HepG2 (cell line): ENCODE results near the gene NAV2. TPM values are rescaled to one million over a fixed set of nuclear protein-coding genes. Genes with fewer than 3 reads are reported as not detected.

Source experiments
- ARNT ChIP-seq: fragments of 450-650 bp; IDR thresholded peaks from 2 replicates; pipeline ENCODE4 v1.6.1; 2017
- DMAP1 ChIP-seq: IDR thresholded peaks from 2 replicates; pipeline ENCODE4 v1.6.1; 2016
- FOSL1 ChIP-seq: sonication (generic); formaldehyde crosslinking; IDR thresholded peaks from 2 replicates; pipeline ENCODE4 v1.9.0; 2021; ENCODE audit warnings: missing genetic modification reagents, borderline replicate concordance
- FOSL2 ChIP-seq: sonication (generic); formaldehyde crosslinking; IDR thresholded peaks from 2 replicates; pipeline ENCODE4 v1.4.0; 2020; ENCODE audit warnings: missing genetic modification reagents
- GATAD1 ChIP-seq: IDR thresholded peaks from 2 replicates; pipeline ENCODE4 v1.6.1; 2016; ENCODE audit warnings: missing genetic modification reagents, missing compliant biosample characterization
- IKZF4 ChIP-seq: sonication (generic); formaldehyde crosslinking; IDR thresholded peaks from 2 replicates; pipeline ENCODE4 v1.5.1; 2020; ENCODE audit warnings: borderline replicate concordance, mild to moderate bottlenecking, low read depth, missing genetic modification reagents; ENCODE audit errors: not compliant biosample characterization
- IRF2 ChIP-seq: IDR thresholded peaks from 2 replicates; pipeline ENCODE4 v1.6.1; 2018; ENCODE audit warnings: missing genetic modification reagents, missing compliant biosample characterization
- JUND ChIP-seq: sonication (generic); formaldehyde crosslinking; IDR thresholded peaks from 2 replicates; pipeline ENCODE4 v1.8.0; 2022; ENCODE audit warnings: mild to moderate bottlenecking, missing genetic modification reagents
- KDM3A ChIP-seq: IDR thresholded peaks from 2 replicates; pipeline ENCODE4 v1.6.1; 2018; ENCODE audit warnings: low read depth, missing compliant biosample characterization
- MBNL3 ChIP-seq: fragments of 250-450 bp; sonication (Bioruptor Pico); conservative IDR thresholded peaks from 2 replicates; pipeline ENCODE4 v1.8.0; 2022; ENCODE audit warnings: mild to moderate bottlenecking, inconsistent platforms
- MED13 ChIP-seq: sonication (generic); formaldehyde crosslinking; IDR thresholded peaks from 2 replicates; pipeline ENCODE4 v1.5.0; 2020; ENCODE audit warnings: missing genetic modification reagents
- MTF2 ChIP-seq: sonication (generic); formaldehyde crosslinking; IDR thresholded peaks from 2 replicates; pipeline ENCODE4 v1.5.0; 2020; ENCODE audit warnings: missing genetic modification reagents, borderline replicate concordance
- POGZ ChIP-seq: sonication (generic); formaldehyde crosslinking; IDR thresholded peaks from 2 replicates; pipeline ENCODE4 v1.4.0; 2020; ENCODE audit warnings: mild to moderate bottlenecking, missing genetic modification reagents
- RBFOX2 ChIP-seq: fragments of 200-400 bp; formaldehyde crosslinking; IDR thresholded peaks from 2 replicates; pipeline ENCODE4 v1.6.1; 2017; ENCODE audit warnings: low read depth, mild to moderate bottlenecking, low read length
- SMYD3 ChIP-seq: sonication (generic); formaldehyde crosslinking; IDR thresholded peaks from 2 replicates; pipeline ENCODE4 v1.8.1; 2023; ENCODE audit warnings: mild to moderate bottlenecking, missing genetic modification reagents
- SP1 ChIP-seq, 2 experiments: fragments of 450-650 bp in 1 of 2; sonication (generic) in 1 of 2; formaldehyde crosslinking in 1 of 2; IDR thresholded peaks; 2 replicates each; pipeline versions ENCODE4 v1.4.0 to v1.6.1; 2016 to 2020; ENCODE audit warnings: missing genetic modification reagents in 1 of 2
- ZNF138 ChIP-seq: sonication (generic); formaldehyde crosslinking; IDR thresholded peaks from 2 replicates; pipeline ENCODE4 v1.5.0; 2020; ENCODE audit warnings: mild to moderate bottlenecking, low read depth, missing genetic modification reagents
- ZNF326 ChIP-seq: sonication (generic); formaldehyde crosslinking; IDR thresholded peaks from 2 replicates; pipeline ENCODE4 v1.4.0; 2020; ENCODE audit warnings: missing genetic modification reagents, borderline replicate concordance
- ZNF496 ChIP-seq: sonication (generic); formaldehyde crosslinking; IDR thresholded peaks from 2 replicates; pipeline ENCODE4 v1.8.1; 2023; ENCODE audit warnings: mild to moderate bottlenecking, moderate library complexity, missing genetic modification reagents; ENCODE audit not compliant: insufficient replicate concordance
- ZNF841 ChIP-seq: sonication (generic); formaldehyde crosslinking; IDR thresholded peaks from 2 replicates; pipeline ENCODE4 v1.8.1; 2023; ENCODE audit warnings: missing genetic modification reagents, borderline replicate concordance
- polyA plus RNA-seq, 8 experiments: library from polyadenylated mRNA; depleted of rRNA in 3 of 8; stranded (reverse) in 7 of 8; unstranded in 1 of 8; fragments of >200 nt; fragmentation: Illumina TruSeq in 4 of 8; extraction: Trizol in 4 of 8; gene quantifications; 2 replicates each; pipeline versions ENCODE4 v1.2.1 to v1.2.3, GENCODE V29; 2011 to 2016; ENCODE audit warnings: low read depth in 4 of 8, missing spikeins in 1 of 8, mixed read lengths in 1 of 8; ENCODE audit not compliant: insufficient read depth in 1 of 8
- total RNA-seq, 5 experiments: library from RNA; depleted of rRNA; stranded (reverse); fragments of >200 nt; fragmentation: Illumina TruSeq; extraction: Trizol; gene quantifications; 2 replicates each; pipeline ENCODE4 v1.2.3, GENCODE V29; 2016; ENCODE audit warnings: low read depth in 1 of 5
- TF ChIP-seq, protein P1 (sequence below): sonication (generic); formaldehyde crosslinking; IDR thresholded peaks from 2 replicates; pipeline ENCODE4 v1.5.1; 2020; ENCODE audit warnings: mild to moderate bottlenecking, missing genetic modification reagents, moderate library complexity
- TF ChIP-seq, protein P2 (sequence below): sonication (generic); formaldehyde crosslinking; IDR thresholded peaks from 2 replicates; pipeline ENCODE4 v1.4.0; 2020; ENCODE audit warnings: mild to moderate bottlenecking, missing genetic modification reagents
- TF ChIP-seq, protein P3 (sequence below): sonication (generic); formaldehyde crosslinking; IDR thresholded peaks from 2 replicates; pipeline ENCODE4 v1.9.0; 2021; ENCODE audit warnings: missing genetic modification reagents, borderline replicate concordance
- TF ChIP-seq, protein P4 (sequence below): sonication (generic); formaldehyde crosslinking; conservative IDR thresholded peaks from 2 replicates; pipeline ENCODE4 v1.8.0; 2022; ENCODE audit warnings: missing genetic modification reagents

NAV2 gene
- total and polyA plus RNA-seq, 2 of the 13 experiments (the other 11 are each of a cell fraction or from before 2014, with no cell fraction given) = 9.3 to 34.6 TPM

DNA sequence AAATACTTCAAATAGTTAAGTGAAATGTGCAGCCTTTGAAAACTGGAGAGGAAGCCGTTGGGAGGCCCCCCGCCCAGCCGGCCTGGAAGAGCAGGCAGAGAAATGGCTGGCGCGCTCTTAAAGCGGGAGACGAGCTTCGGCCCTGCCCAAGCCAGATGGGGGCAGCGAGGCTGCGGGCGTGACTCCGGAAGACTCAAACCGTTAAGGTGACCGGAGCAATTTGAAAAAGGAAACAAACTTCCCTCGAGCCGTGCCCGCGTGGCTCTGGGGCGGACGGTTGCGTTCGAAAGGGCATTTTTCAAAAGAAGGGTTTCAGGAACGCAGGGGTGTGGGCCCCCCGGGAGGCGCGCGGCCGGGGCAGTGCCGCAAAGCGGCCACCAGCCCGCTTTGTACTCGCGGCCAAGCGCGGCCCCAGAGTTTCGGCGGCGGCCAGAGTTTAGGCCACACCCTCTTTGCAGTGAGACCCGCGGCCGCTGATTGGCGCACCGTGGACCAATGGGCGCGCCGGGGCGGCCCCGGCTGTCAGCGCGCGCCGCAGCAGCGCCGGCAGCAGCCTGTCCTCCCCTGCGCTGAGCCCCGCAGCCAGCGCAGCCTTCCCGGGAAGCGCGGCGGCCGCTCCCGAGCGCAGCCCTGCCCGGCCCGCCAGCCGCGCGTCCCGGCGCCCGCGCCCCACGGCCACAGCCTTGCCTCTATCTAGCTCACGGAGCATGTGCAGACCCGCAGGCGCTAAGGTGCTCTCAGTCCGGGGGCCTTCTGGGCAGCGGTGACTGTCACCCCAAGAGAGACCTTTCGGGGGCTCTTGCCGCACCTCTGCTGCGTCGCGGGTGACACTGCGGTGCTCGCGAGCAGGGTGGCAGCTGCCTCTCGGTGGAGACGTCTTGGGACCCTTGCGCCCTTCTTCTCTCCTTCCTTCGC, at the start of gene NAV2 (continued):
- TF ChIP-seq RBFOX2 (no peak), MTF2 (CRISPR knock-in tag) (peak; percentile 72; the same call in 1 of the 2 replicates), SP1 (IDR thresholded peaks at IDR 0.05) (no peak), SP1 (CRISPR knock-in tag; IDR thresholded peaks at IDR 0.05) (peak; percentile 56; the same call in 1 of the 2 replicates), ZNF496 (CRISPR knock-in tag) (no peak), ZNF138 (CRISPR knock-in tag) (no peak), ZNF841 (no peak), KDM3A (CRISPR knock-in tag) (no peak), DMAP1 (CRISPR knock-in tag) (peak; percentile 51; the same call in 1 of the 2 replicates), SMYD3 (CRISPR knock-in tag) (no peak), FOSL2 (CRISPR knock-in tag) (no peak), POGZ (CRISPR knock-in tag) (0 out of 2 replicates have a peak, but pooled peaks have one; percentile 38), IKZF4 (CRISPR knock-in tag) (no peak), ARNT (no peak), ZNF326 (no peak), GATAD1 (CRISPR knock-in tag) (no peak), JUND (CRISPR knock-in tag) (no peak), MBNL3 (CRISPR knock-in tag) (no peak), MED13 (CRISPR knock-in tag) (no peak), IRF2 (CRISPR knock-in tag) (no peak), FOSL1 (no peak)
- TF ChIP-seq, protein P1, sequence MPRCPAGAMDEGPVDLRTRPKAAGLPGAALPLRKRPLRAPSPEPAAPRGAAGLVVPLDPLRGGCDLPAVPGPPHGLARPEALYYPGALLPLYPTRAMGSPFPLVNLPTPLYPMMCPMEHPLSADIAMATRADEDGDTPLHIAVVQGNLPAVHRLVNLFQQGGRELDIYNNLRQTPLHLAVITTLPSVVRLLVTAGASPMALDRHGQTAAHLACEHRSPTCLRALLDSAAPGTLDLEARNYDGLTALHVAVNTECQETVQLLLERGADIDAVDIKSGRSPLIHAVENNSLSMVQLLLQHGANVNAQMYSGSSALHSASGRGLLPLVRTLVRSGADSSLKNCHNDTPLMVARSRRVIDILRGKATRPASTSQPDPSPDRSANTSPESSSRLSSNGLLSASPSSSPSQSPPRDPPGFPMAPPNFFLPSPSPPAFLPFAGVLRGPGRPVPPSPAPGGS = 0 out of 2 replicates have a peak, but pooled peaks have one; percentile 55
- TF ChIP-seq, protein P2, sequence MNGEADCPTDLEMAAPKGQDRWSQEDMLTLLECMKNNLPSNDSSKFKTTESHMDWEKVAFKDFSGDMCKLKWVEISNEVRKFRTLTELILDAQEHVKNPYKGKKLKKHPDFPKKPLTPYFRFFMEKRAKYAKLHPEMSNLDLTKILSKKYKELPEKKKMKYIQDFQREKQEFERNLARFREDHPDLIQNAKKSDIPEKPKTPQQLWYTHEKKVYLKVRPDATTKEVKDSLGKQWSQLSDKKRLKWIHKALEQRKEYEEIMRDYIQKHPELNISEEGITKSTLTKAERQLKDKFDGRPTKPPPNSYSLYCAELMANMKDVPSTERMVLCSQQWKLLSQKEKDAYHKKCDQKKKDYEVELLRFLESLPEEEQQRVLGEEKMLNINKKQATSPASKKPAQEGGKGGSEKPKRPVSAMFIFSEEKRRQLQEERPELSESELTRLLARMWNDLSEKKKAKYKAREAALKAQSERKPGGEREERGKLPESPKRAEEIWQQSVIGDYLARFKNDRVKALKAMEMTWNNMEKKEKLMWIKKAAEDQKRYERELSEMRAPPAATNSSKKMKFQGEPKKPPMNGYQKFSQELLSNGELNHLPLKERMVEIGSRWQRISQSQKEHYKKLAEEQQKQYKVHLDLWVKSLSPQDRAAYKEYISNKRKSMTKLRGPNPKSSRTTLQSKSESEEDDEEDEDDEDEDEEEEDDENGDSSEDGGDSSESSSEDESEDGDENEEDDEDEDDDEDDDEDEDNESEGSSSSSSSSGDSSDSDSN = peak; percentile 33; the same call in 1 of the 2 replicates
- TF ChIP-seq, protein P3, sequence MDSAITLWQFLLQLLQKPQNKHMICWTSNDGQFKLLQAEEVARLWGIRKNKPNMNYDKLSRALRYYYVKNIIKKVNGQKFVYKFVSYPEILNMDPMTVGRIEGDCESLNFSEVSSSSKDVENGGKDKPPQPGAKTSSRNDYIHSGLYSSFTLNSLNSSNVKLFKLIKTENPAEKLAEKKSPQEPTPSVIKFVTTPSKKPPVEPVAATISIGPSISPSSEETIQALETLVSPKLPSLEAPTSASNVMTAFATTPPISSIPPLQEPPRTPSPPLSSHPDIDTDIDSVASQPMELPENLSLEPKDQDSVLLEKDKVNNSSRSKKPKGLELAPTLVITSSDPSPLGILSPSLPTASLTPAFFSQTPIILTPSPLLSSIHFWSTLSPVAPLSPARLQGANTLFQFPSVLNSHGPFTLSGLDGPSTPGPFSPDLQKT (CRISPR knock-in tag) = no peak
- TF ChIP-seq, protein P4, sequence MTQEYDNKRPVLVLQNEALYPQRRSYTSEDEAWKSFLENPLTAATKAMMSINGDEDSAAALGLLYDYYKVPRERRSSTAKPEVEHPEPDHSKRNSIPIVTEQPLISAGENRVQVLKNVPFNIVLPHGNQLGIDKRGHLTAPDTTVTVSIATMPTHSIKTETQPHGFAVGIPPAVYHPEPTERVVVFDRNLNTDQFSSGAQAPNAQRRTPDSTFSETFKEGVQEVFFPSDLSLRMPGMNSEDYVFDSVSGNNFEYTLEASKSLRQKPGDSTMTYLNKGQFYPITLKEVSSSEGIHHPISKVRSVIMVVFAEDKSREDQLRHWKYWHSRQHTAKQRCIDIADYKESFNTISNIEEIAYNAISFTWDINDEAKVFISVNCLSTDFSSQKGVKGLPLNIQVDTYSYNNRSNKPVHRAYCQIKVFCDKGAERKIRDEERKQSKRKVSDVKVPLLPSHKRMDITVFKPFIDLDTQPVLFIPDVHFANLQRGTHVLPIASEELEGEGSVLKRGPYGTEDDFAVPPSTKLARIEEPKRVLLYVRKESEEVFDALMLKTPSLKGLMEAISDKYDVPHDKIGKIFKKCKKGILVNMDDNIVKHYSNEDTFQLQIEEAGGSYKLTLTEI = no peak
